NCI-H748 (cell line): ENCODE data around the gene CPLANE2.
"Not testable (repeated sequence)": the region's sequence is repeated elsewhere in the genome, so short reads cannot be mapped to it uniquely, and the experiment has no call there.

Experiments used
- DNase-seq: peaks from one replicate; lab custom pipeline; 2025; ENCODE audit not compliant: unreplicated experiment; lab: John Stamatoyannopoulos, UW

The CPLANE2 gene

DNA sequence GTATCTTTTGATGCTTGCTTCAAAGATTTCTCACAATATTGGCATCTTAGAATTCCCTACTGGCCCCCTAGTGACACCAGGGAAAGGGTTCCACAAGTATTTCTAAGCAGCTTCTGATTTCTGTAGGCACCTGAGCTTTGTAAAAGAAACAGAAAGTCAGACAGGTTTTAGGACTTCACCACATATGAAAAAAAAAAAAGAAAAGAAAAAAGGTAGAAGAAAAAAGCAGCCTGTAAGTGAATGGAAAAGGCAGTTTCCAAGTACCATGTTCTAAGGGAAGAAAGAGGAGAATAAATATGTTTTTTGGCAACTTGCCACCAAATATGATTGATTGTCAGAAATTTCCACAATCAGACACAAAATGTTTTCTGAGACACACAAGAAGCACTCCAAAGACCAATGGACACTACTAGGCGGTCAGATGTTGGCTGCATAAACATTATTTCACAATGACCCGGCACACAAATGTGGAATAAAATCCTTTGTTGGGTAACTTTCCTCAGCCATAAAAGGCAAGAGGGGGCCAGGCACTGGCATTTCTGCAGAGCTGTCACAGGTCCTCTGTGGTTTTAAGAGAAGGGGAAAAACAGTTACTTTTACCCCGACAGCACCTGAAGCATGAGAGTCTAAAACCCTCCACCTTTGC lies 12.7 kb upstream of the CPLANE2 start:
- no peak for DNase-seq

DNA sequence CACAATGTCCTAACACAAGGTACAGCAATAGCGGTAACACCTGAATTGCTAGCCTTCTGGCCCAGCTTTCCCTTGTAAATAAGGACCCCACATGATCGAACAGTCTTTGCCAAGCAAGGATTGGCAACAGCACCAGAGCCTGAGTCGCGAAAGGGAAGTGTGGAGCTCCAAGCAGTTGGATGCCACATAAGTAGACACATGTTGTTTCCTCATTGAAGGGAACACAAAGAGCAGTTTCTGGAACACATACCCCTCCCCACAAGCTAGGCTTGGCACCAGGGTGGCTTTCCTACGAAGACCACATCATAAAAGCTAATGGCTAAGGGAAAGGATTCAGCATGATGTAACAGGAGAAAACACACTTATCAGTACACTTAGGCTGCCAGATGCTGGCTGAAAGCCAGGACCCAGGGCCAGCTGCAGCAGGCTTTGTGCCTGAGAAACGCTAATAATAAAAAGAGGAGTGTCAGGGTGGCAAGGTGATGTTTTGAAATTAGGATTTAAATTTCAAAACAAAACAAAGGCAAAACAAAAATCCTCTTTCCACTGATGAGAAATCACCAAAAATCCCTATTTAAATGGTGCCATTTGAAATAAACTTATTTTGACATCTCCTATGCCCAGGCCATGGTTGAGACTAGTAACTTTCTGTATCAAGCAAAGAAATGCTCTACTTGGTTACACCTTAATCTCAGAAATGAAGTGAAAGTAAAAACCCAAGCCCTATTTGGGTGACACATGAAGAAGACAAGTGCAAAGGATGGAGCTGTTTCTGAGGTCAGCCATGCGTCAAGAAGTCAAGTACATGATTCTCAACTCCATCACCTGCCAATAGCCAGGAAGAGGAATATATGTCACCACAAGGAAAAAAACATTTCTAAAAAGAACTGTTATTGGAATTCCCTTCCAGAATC lies 11.9 kb upstream of the CPLANE2 start:
- peak; percentile 97 for DNase-seq

DNA sequence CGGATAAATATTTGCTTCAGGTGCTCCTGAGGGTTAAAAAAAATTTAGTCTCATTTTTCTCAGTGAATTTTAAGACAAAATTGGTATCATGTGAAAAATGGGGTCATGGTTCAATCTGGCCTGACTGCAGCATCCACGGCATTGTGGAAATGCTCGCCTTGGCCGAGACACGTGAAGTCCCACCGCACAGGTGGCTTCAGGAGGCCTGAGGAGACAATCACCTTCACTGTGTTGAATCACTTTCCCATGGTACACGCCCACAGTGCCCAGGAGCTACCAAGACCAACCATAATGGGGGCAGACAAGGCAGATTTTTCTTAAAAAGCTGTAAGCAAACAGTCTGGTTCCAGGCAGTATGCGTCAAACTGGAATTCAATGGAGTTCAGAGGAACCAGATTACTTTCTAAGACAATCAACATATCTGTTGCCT lies 11.0 kb upstream of the CPLANE2 start:
- DNase-seq, result peak; percentile 15

DNA sequence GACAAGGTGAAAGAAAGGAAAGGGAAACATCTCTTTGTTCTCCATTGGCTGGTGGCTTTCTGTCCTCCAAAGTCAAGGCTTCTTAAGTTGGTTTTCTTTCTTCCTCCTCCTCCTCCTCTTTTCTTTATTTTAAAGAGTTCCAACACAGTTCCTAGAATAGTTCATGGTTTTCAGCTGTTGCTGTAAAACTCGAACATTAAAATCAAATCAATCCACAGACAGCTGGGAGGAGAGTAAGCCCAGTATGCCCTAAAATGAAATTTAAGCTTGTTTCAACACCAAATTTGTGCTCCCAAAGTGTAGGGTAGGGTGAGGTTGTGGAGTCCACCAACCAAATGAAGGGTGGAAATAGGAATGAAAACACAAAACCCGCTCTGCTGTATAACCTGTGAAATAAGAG lies 10.5 kb upstream of the CPLANE2 start:
- no peak for DNase-seq

DNA sequence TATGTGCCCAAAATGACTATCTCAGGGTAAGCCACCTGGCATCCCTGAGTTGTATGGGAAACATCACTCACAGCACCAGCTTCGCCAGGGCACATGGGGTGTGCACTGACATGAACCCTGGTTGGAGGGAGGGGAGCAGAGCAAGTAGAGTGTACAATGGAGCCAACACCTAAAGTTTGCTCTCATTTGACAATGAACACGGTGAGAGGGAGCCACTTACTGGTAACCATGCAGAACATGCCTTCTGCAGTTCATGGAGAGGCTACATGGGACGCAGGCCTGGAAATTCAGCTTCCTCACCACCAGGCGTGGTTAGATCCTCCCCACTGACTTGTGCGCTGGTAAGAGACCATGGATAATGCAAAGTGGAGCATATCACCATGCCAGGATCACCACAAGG lies 10.0 kb upstream of the CPLANE2 start:
- no peak for DNase-seq

DNA sequence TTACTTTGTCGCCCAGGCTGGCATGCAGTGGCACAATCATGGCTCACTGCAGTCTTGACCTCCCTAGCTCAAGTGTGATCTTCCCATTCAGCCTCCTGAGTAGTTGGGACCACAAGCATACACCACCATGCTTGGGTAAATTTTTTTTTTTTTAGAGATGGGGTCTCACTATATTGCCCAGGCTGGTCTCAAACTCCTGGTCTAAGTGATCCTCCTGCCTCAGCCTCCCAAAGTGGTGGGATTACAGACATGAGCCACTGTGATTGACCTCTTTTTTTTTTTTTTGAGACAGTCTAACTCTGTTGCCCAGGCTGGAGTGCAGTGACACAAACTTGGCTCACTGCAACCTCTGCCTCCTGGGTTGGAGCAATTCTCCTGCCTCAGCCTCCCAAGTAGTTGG lies 9.3 kb upstream of the CPLANE2 start:
- DNase-seq, result not testable (repeated sequence)

DNA sequence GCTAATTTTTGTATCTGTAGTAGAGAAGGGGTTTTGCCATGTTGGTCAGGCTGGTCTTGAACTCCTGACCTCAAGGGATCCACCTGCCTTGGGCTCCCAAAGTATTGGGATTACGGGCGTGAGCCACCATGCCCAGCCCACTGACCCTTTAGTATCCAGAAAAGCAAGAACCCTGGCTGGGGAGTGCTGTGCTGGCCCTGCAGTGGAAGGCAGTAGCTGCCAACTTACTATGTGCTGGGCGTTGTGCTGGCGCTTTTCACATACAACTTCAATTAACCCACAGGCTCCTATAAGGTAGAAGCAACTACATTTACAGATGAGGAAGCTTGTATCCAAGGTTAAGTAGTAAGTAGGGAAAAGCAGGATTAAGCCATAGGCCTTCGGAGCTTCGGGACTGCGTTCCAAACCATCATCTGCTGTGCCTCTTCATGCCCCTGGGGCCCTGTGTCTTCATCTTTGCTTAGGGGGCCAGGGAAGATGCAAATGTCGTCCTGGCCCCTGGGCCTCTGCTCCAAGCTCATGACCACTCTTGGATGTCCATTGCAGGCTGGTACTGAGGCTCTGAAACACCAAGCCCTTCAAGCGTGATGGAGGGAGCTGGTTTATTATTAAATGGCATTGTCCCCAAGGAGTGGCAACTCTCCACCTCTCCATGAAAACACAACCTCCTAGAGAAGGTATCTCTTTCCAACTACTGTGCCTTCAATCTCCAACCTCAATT lies 8.7 kb upstream of the CPLANE2 start:
- no peak for DNase-seq

DNA sequence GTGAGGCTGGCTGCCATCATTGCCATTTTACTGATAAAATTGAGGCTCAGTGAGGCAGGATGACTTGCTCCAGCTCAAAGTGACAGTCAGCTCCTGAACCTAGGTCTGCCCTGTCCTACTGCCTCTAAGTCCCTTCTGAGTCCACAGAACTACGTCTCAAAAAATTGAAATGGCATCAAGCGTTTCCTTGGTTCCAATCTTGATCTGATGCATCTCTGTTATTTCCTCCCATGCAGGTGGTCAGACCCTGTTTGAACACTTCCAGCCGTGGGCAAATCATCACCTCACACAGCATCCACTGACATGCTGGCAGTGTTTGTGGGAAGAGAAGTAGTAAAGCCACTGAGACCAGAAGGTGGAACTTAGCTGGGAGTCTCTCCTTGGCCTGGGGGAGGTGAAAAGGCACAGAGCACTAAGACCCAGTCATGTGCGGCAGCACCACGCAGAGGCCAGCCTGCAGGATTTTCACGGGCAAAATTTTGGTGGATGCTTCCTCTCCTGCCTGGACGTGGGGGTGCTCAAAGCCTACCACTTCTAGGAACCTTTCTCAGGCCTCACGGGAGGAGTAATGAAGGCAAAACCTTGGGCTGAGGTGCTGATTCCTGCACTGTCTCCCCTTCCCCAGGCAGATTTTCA lies 7.8 kb upstream of the CPLANE2 start:
- no peak for DNase-seq

DNA sequence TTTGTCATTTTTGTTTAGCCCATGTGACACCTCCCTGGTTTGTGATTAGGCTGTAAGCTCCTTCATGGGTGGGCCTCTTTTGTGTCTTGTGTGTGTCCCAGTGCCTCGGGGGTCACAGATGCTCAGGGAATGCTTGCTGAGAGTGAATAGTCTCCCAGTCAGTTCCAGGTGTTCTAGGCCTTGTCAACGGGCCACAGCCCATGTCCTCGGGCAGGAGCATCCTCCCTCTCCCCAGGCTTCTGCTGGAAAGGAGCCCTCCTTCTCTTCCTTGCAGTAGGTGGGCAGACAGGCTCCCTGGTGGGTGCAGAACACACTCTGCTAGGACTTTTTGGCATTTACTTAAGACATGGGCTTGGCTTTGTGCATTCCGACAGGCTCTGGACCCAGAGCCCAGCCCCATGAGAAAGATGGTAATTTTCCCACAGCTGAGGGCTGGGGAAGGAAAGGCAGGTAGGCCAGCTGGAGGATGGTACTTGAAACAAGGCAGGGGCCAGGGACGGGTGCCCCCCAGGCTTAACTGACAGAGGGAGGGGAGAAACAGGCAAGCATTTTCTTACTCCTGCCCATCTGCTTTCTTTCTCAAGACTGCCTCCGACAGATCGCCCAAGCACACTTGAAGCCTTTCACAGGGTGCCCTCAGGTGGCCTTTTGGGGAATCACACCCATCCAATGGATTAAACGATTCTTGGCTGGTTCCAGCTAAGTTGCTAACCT lies 7.1 kb upstream of the CPLANE2 start:
- peak; percentile 68 for DNase-seq

DNA sequence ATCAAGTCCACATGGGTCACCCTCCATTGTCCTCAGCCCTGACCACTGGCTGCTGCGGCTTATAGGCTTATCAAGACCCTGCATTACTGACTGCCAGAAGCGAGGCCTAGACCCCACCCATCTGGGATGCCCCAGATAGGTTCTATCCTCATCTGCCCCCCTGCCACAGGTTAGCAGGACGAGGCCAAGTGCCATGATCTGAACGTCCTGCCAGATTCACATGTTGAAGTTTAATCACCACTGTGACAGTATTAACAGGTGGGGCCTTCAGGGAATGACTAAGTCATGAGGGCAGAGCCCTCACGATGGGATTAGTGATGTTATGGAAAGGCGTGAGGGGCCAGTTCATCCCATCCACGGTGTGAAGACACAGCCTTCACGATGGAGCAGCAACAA lies 6.2 kb upstream of the CPLANE2 start:
- DNase-seq, result no peak

DNA sequence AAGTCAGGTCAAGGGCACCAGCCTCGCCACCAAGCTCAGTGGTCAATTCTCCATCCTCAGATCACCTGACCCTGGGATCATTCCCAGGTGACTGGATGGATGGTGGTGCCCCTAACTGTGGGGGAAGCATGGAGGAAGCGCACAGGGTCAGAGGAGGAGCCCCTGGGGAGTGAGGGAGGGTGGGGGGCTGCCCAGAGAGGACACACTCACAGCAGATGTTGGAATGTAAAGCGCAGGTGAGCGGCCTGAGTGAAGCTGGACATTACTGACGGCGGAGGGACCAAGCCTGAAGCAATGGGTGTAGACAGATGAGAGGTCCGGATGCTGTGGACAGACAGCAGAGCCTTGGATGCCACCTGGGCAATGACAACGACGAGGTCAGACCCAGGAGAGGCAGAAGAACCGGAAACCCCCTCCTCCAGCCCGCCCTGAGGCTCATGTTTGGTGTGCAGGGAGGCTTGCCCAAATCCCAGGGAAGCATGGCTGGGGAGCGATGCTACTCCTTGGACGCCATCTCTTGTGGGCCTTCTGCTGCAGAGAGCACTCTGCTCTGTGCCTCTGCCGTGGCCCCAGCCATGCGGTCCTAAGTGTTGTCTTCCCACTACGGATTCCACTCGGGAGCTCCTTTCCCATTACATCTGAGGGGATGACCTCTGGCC lies 5.7 kb upstream of the CPLANE2 start:
- DNase-seq, result no peak

DNA sequence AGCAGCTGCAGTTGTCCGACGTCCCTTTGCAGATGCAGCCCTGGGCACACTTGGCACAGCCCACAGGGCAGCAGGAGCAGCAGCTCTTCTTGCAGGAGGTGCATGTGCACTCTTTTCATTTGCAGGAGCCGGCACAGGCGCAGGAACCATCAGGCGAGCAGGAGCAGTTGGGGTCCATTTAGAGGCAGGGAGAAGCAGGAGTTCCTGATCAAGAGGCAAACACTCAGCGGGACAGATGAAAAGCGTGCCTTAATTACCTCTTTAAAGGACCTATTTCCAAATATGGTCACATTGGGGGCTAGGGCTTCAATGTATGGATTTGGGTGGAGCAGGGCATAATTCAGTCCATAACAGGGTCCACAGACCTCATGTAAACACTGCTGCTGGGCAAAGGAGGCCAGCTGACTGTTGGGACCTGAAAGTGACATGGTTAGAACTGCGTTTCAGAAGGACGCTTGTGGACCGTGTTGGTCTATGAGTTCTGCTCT lies 4.3 kb upstream of the CPLANE2 start:
- peak; percentile 84 for DNase-seq

DNA sequence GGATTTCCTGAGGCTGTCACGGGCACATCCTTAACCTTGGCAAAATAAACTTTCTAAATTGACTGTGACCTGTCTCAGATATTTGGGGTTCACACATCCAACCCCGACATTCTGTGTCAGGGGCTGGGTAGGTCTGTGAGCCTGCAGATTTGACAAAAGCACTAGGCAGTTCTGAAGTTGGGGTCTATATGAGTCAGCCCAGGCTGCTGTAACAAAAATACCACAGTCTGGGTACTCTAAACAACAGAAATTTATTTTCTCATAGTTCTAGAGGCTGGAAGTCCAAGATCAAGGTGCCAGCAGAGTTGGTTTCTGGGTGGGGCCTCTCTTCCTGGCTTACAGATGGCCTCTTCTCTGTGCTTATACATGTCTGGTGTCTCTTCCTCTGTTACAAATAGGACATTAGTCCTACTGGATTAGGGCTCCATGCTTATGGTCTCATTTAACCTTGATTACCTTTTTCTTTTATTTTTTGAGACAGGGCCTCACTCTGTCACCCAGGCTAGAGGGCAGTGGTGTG lies 3.0 kb upstream of the CPLANE2 start:
- no peak for DNase-seq

DNA sequence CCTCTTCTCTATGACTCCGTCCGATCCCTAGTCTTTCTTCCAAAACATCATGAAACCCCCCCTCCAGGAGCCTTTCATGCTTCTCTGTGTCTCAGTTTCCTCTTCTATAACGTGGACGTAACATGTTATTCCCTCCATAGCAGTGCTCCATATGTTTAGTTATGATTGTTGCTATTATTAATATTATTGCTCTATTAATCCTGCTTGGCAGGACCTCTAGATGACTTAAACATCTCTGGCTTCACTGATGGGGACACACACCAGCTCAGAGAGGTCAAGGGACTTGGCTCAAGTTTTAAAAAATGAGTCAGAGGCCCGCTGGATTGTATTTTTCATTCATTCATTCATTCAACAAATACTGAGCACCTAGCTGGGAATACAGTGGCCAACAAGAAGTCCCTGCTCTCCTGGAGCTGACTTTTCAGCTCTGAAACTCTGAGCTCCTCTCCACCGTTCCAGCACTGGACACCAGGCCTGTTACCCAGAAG lies 404 bp upstream of the CPLANE2 start:
- DNase-seq, result no peak

DNA sequence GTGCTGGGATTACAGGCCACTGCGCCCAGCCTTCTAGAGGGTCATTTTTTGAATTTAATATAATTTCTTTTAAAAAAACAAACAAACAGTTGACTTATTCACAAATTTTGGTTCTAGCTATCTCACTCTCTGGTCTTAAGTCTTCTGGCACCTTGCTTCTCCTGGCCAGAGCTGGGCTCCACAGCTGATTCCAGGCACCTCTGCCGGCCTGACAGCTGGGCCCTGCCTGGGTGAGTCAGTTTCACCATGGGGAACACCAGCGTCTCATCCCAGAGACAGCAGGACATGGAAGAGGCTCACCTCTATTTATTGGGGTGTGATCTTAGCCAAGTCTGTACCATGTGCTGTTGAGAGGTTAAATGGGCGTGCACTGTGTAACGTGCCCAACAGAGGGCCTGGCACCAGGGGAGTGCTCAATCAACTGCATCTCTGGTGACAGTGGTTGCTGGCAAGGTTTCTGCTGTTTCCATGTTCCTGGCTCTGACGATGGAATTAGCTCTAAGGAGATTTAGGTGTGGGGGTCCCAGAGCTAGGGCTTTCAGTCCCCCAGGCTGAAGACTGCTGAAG lies 956 bp downstream of the CPLANE2 start:
- peak; percentile 53 for DNase-seq

DNA sequence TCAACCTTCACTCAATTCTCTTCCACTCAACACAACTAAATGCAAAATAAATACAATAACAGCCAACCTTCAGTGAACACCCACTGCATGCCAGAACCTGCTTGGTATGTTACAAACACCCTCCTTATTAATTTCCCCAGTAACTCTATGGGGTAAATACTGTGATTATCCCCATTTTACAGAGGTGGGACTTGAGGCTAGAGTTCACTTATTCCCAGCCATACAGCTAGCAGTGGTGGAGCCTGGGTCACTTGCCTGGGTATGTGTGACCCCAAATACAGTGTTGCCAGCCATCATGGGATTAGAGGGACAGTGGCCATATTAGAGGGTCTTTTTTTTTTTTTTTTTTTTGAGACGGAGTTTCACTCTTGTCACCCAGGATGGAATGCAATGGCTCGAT lies 1.6 kb downstream of the CPLANE2 start:
- DNase-seq, result no peak

DNA sequence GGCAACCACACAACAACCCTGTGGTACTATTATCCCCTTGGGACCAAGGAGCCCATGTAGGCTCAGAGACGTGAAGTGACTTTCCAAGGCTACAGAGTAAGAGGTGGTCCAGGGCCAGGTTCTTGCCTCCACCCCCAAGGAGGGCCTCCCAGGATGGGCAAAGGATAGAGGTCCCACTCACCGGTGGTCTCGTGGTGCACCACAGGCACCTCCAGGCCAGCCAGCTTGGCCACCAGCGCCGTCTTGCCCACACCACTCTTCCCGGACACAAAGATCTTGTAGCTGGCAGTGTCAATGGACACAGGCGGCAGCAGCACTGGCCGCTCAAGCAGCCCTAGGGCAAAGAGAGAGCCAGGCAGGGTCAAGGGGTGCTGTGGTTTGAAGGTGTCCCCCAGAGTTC lies 3.6 kb downstream of the CPLANE2 start:
- DNase-seq, result no peak

DNA sequence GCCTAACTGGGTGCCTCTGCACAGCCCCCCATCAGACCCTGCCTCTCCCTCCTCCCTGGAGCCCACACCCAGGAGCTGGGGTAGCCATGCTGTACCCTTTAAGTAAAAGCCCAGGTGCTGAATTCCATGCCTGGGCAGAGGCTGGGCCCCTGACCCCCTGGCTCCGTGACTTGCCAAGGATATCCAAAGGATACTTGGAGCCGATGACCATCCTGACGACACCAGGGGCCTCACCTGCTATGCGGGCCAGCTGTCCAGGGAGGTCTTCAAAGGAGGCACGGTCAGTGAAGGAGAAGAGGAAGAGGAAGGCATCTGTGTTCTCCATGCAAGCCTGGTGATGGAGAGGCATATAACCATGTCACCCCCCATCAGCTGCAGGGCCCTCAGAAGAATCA lies 4.7 kb downstream of the CPLANE2 start:
- no peak for DNase-seq
